MM.1S (cell line): ENCODE data around the gene CHAF1B.

Experiments
- EZH2 ChIP-seq: fragments of 300-600 bp; sonication (generic); optimal IDR thresholded peaks from 2 replicates; pipeline ENCODE3; 2017; ENCODE audit warnings: low read depth, mild to moderate bottlenecking, antibody characterized with exemption, low read length, mixed read lengths
- EZH2phosphoT487 ChIP-seq: fragments of 300-600 bp; sonication (generic); IDR thresholded peaks from 2 replicates; pipeline ENCODE4 v1.6.1; 2018; ENCODE audit warnings: antibody characterized with exemption, low read length
- TF ChIP-seq, protein P1 (sequence below): fragments of 300-600 bp; sonication (generic); IDR thresholded peaks from 2 replicates; pipeline ENCODE4 v1.5.1; 2016; ENCODE audit warnings: antibody characterized with exemption, low read length, mixed read lengths

DNA sequence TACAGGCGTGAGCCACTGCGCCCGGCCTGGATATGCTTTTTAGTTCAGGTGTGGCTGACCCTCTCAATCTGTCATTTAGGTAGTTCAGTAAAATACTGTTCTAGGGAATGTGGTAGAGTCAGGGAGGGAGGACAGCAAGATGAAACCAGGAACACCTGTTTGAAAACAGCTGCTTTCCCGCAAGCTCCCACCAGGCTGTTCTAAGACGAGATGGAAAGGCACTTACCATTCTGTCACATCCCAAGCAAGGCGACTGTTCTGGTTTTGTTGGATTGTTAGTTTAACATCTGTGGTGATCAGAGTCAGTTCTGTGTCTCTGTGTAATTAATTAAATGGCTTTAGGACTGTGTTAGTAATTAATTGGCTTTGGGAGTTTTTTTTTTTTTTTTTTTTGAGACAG, 2.9 kb downstream of the CHAF1B start:
- TF ChIP-seq, protein P1, sequence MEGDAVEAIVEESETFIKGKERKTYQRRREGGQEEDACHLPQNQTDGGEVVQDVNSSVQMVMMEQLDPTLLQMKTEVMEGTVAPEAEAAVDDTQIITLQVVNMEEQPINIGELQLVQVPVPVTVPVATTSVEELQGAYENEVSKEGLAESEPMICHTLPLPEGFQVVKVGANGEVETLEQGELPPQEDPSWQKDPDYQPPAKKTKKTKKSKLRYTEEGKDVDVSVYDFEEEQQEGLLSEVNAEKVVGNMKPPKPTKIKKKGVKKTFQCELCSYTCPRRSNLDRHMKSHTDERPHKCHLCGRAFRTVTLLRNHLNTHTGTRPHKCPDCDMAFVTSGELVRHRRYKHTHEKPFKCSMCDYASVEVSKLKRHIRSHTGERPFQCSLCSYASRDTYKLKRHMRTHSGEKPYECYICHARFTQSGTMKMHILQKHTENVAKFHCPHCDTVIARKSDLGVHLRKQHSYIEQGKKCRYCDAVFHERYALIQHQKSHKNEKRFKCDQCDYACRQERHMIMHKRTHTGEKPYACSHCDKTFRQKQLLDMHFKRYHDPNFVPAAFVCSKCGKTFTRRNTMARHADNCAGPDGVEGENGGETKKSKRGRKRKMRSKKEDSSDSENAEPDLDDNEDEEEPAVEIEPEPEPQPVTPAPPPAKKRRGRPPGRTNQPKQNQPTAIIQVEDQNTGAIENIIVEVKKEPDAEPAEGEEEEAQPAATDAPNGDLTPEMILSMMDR, result no peak
- TF ChIP-seq EZH2 (no peak), EZH2phosphoT487 (no peak)
